GM19023 (cell line): ENCODE measurements around the gene ZNF749.
"Not testable (repeated sequence)": the region's sequence is repeated elsewhere in the genome, so short reads cannot be mapped to it uniquely, and the experiment has no call there.

Experiments
- ATAC-seq: cut with Tn5 transposase; IDR thresholded peaks from one replicate; pipeline ENCODE4 v1.9.1; 2021; ENCODE audit warnings: mild to moderate bottlenecking, moderate library complexity; ENCODE audit not compliant: unreplicated experiment

The ZNF749 gene

DNA sequence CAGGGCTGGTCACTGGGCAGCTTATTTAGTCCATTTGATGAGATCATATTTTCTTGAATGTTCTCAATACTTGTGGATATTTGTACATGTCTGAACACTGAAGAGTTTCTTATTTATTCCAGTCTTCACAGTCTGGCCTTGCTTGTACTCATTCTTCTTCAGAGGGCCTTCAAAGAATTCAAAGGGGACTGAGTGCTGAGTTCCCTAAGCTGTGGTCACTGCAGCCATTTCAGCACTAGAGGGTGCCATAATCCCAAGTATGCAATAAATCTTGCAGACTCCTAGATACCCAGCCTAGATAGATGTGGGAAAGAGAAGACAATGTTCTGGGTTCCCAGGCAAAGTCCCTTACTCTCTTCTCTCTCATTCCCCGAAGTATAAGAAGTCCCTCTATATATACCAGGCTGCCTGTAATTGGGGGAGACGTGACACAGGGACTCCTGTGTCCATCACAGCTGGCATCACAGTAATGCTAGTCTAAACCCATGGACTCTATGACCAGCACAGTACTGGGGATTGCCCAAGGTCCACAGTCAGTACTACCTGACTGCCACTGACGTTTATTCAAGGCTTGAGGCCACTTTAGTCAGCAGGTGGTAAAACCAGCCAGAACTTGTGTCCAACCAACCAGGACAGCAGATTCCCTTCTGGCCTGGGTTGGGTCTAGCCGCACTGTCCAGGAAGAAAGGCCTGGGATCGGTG lies 30.7 kb downstream of the ZNF749 start:
- no peak for ATAC-seq

GRCh38 chr19:57466489-57466888 lies 31.4 kb downstream of the ZNF749 start:
- no peak for ATAC-seq

- no peak for ATAC-seq
Measured at GRCh38 chr19:57473646-57474045, 38.5 kb downstream of the ZNF749 start.

DNA sequence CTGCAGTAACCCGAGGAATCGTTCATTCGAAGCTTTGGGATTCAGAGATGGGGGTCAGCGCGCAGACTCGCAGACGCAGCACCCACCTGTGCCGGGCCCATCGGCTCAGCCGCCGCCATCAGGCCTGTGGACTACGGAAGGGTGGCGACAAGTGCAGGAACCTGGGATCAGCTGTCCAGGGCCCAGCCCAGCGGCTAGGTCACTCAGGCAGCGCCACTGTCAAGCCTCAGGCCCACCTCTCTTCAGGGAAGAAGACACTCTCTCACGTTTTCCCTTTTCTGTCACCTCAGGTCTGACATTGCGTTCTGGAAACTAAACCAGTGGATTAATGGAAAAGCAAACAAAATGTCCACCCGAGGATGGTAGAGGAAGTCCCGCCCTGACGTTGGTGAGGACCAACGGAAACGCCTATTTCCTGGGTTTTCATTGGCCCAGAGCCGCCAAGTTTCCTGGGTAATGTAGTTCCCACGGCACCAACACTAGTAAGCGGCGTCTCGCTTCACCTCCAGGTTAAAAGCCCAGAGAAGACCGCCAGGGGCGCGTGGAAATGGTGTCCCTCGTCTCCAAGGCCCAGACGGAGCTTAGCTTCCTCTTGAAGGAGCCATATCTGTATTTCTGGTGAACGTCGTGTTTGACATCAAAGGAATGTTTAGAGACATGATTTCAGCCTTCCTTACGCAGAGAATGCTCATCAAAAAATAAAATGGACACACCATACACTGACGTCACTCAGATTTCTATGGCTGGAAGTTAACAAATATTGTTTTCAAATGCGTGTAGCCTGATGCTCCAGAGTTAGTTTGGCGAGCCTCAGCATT lies 42.3 kb downstream of the ZNF749 start, which contains the start of gene ZNF772:
TSS of gene ZNF772 (minus strand) at position 376 of the 818 bp plus-strand sequence. CDS start at position 119, 257 bp downstream.
- peak; percentile 93 for ATAC-seq

DNA sequence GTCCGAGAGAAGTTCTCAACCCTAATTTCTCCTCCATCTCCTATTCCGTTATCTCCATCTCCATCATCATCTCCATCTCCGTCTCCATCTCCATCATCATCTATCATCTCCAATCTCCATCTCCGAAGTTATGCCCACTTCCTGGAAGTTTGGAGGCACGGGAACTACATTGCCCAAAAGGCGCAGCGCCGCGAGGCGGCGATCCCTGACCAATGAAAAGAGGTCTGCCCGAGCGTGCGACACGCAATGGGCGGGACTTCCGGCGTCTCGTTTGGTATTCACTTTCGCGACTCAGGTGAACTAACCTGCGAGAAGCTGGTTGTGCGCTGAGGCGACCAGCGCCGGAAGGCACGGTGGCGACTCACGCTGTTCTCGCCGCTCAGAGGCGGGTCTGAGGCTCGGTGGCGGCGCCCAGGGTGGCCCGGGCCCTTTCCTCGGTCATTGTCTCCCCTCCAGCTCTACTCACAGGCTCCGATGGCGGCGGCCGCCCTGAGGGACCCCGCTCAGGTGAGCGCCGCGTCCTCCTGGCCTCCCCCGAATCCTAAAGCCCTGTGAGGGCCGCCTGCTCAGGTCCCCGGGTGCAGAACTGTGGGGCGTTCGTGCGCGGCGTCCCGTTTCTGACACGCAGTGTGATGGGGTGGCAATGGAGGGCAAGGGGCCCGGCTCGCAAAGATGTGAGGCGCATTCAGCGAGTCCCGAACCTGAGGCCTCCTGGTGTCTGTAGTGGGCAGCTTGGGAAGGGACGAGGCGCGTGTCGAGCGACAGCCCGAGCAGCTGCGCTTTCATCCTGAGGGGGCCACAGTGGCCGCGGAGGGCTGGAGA lies 52.6 kb downstream of the ZNF749 start, which contains the start of gene ZNF419:
TSS of gene ZNF419 (plus strand) at position 274 of the 822 bp plus-strand sequence. CDS start at position 475, 201 bp downstream.
- peak; percentile 96 for ATAC-seq

GRCh38 chr19:57488299-57488644 lies 53.1 kb downstream of the ZNF749 start:
- not testable (repeated sequence) for ATAC-seq
